Activated CD8-positive, alpha-beta memory T cell treated with anti-CD3 and anti-CD28 coated beads for 48 hours (primary cell): ENCODE results near the gene PRIM1.
"Not testable (repeated sequence)": the region's sequence is repeated elsewhere in the genome, so short reads cannot be mapped to it uniquely, and the experiment has no call there.

Experiments used
- DNase-seq, 3 experiments: peaks; one replicate each; pipeline ENCODE4 v3.0.0-alpha.2; 2020; ENCODE audit warnings: low read depth in 2 of 3, low spot score in 2 of 3

Gene PRIM1

DNA sequence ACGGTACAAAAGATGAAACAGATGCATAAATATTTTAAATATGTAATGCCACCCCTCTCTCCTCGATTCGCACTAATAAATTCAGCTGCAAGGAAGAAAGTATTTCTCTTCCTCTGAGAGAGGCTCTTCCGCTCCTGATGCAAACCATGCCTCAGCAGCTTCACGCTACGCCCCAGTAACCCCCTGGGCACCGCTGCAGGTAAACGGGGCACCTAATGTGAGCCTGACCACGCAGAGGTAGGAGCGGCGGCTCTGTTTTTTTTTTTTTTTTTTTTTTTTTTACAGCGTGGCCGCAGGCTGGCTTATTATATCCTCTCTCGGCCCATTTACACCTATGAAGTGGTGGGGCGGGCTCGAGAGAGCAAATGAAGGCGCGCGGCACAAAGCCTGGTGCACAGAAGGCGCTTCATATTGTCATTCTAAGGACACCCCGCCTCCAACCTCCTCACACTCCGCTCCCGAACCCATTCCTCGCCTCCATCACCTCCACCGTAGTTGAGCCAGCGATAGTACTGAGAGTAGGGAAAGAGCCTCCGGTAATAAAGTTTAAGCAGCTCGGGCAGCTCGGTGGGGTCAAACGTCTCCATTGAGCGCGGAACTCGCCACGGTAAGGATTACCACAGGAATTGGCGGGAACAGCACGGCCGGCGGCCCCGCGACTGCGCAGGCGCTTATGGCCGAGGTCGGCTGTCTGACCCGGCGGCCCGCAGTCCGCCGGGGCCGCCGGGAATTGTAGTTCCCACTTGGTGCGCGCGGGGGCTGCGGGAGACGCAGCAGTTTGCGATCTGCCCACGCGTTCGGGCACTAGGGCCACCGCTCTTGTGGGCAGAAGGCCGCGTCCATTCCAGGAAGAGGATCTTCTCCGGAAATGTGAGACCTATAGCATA is at the start of gene PRIM1:
PRIM1 (minus strand) TSS at position 612 of the 887 bp plus-strand sequence; CDS start at position 587, 25 bp downstream.
- peak; percentile 69 to 81 (median 81) for DNase-seq

GRCh38 chr12:56800221-56800620 is 48.1 kb upstream of the PRIM1 start:
- no peak for DNase-seq

DNA sequence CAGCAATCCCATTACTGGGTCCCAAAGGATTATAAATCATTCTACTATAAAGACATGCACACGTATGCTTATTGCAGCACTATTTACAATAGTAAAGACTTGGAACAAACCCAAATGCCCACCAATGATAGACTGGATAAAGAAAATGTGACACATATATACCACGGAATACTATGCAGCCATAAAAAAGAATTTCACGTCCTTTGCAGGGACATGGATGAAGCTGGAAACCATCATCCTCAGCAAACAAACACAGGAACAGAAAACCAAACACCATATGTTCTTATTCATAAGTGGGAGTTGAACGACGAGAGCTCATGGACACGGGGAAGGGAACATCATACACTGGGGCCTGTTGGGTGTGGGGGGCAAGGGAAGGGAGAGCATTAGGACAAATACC is 47.2 kb upstream of the PRIM1 start:
- DNase-seq, result not testable (repeated sequence)

DNA sequence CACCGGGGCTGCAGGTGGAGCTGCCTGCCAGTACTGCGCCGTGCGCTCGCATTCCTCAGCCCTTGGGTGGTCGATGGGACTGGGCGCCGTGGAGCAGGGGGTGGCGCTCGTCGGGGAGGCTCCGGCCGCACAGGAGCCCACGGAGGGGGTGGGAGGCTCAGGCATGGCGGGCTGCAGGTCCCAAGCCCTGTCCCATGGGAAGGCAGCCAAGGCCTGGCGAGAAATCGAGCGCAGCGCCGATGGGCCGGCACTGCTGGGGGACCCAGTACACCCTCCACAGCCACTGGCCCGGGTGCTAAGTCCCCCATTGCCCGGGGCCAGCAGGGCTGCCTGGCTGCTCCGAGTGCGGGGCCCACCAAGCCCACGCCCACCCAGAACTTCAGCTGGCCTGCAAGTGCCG is 43.7 kb upstream of the PRIM1 start:
- not testable (repeated sequence) for DNase-seq

DNA sequence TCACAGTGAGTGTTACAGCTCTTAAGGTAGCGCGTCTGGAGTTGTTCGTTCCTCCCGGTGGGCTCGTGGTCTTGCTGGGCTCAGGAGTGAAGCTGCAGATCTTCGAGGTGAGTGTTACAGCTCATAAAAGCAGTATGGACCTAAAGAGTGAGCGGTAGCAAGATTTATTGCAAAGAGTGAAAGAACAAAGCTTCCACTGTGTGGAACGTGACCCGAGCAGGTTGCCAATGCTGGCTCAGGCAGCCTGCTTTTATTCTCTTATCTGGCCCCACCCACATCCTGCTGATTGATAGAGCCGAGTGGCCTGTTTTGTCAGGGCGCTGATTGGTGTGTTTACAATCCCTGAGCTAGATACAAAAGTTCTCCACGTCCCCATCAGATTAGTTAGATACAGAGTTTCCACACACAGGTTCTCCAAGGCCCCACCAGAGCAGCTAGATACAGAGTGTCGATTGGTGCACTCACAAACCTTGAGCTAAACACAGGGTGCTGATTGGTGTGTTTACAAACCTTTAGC is 43.0 kb upstream of the PRIM1 start:
- DNase-seq, result not testable (repeated sequence)

- not testable (repeated sequence) for DNase-seq
These were observed 41.0 kb upstream of the PRIM1 start for GRCh38 chr12:56793124-56793523.

- no peak for DNase-seq
These were observed 40.6 kb upstream of the PRIM1 start for GRCh38 chr12:56792678-56793077.

DNA sequence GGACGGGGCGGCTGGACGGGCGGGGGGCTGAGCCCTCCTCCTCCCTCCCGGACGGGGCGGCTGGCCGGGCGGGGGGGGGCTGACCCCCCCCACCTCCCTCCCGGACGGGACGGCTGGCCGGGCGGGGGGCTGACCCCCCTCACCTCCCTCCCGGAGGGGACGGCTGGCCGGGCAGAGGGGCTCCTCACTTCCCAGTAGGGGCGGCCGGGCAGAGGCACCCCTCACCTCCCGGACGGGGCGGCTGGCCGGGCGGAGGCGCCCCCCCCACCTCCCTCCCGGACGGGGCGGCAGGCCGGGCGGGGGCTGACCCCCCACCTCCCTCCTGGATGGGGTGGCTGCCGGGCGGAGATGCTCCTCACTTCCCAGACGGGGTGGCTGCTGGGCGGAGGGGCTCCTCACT is 37.3 kb upstream of the PRIM1 start:
- not testable (repeated sequence) for DNase-seq

DNA sequence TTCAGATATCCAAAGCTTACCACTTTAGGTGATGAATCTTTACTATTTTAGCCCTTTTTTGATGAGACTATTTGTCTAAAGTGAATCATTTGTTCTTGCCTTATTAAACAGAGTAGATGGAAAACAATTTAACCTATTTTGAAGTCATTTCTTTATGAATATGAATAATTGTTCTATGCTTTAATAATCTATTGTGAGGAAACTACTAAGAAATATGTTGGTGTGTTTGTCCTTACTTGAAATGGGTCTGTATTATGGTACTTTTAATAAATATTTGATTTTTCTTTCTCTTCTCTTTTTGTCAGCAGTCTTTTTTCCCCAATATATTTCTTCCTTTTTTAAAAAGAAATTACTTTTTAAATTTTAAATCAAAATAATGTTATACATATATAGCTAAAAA is 35.4 kb upstream of the PRIM1 start:
- DNase-seq, result no peak

- DNase-seq, result no peak
These were observed 33.8 kb upstream of the PRIM1 start for GRCh38 chr12:56785874-56786273.

- DNase-seq, result no peak
These were observed 33.2 kb upstream of the PRIM1 start for GRCh38 chr12:56785141-56785865.

DNA sequence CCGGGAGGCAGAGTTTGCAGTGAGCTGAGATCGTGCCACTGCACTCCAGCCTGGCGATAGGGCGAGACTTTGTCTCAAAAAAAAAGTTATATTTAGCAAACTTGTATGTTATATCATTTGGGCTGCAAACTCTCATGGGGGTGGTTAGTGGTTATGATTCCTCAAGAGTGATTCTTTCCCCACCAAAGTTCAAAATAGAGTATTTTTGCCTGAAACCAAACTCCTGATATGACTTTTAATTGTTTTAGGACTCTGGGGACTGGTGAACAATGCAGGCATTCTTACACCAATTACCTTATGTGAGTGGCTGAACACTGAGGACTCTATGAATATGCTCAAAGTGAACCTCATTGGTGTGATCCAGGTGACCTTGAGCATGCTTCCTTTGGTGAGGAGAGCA is 29.6 kb upstream of the PRIM1 start:
- no peak for DNase-seq

GRCh38 chr12:56778756-56779155 is 26.6 kb upstream of the PRIM1 start:
- DNase-seq, result no peak

DNA sequence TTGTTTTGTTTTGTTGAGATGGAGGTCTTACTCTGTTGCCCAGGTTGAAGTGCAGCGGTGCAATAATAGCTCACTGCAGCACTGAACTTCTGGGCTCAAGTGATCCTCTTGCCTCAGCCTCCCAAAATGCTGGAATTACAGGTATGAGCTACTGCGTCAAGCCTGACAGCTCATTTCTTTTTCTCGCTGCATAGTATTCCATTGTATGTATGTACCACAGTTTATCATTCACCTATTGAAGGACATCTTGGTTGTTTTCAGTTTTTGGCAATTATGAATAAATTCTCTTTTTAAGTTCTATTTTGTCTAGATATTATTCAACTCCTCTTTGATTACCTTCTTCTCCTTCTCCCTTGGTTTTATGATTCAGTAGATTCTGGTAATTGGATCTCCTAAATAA is 24.5 kb upstream of the PRIM1 start:
- DNase-seq, result no peak

GRCh38 chr12:56775638-56776037 is 23.5 kb upstream of the PRIM1 start:
- DNase-seq, result no peak

DNA sequence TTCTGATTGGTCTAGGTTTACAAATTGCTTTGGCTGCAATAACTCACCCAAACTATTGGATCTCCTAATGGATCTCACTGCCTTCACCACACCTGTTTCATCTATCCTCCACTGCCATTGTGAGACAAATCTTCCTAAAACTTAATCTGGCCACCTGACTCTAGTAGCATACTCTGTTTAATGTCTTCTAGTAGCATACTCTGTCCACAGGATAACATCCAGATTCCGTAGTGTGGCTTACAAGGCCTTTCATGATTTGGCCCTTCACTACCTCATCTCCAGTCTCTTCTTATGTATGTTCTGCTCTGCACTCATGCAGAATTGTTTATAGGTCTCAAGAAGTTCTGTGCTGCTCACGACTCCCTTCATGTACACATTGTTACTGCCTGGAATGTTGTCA is 21.0 kb upstream of the PRIM1 start:
- no peak for DNase-seq

- no peak for DNase-seq
These were observed 20.5 kb upstream of the PRIM1 start for GRCh38 chr12:56772625-56773024.

GRCh38 chr12:56769868-56770267 is 17.7 kb upstream of the PRIM1 start:
- no peak for DNase-seq

DNA sequence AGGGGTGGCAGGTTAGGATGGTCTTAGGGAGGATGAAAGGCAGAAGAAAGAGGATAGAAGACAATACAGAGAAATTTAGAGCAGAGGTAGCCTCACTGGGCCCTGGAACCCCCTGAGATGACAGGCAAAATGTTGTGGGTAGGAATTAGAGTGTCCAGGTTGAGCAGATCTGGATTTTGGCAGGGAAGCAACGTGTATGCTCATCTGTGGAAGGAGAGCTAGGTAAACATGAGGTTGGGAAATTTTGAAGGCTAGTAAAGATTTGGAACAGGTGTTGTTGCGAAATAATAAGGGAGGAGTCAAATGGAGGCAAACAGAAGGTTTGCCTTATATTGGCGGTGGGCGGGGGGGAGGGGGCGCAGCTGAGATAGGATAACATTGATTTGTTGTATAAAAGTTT is 16.3 kb upstream of the PRIM1 start:
- no peak for DNase-seq

DNA sequence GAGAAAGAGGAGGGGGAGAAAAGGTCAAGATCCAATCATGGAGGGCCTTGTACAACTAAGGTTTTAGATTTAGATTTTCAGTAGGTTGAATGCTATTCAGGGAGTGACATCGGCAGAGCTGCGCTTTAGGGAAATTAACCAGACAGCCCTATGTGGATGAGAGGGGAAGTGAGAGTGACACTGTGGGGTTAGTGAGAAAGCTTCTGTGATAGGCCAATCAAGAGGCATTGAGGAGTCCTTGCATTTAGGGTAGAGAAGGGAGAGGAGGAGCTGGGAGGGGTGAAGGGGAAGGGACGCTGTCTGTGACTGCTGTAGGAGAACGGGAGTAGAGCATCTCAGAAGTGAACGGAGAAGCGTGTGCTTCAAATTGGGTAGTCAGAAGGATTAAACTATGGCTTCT is 14.4 kb upstream of the PRIM1 start:
- no peak for DNase-seq

GRCh38 chr12:56763753-56764657 is 11.9 kb upstream of the PRIM1 start:
- no peak for DNase-seq
